Calu3 (cell line): ENCODE data around the gene ATP5MC3. TPM values are rescaled to one million over a fixed set of nuclear protein-coding genes. Genes with fewer than 3 reads are reported as not detected.

Experiments used
- BruUV-seq: library from RNA; stranded (reverse); fragments of 400-500 nt; replicated peaks from 2 replicates; lab custom pipeline; 2021; lab: Mats Ljungman, UMichigan
- CTCF ChIA-PET: fragments of 300-600 bp; sonication (Branson Sonifier 250); formaldehyde crosslinking; loops from one replicate; lab custom pipeline; 2022; ENCODE audit warnings: antibody characterized with exemption; lab: Charles Lee
- DNase-seq: peaks from one replicate; pipeline ENCODE4 v3.0.0; 2022
- H3K27ac Mint-ChIP-seq: one replicate; pipeline ENCODE4 v1.8.0; 2022; ENCODE audit warnings: mixed read lengths; ENCODE audit not compliant: unreplicated experiment
- H3K27me3 Mint-ChIP-seq: one replicate; pipeline ENCODE4 v1.8.0; 2022; ENCODE audit warnings: mixed read lengths; ENCODE audit not compliant: unreplicated experiment
- H3K36me3 Mint-ChIP-seq: one replicate; pipeline ENCODE4 v1.8.0; 2022; ENCODE audit warnings: mild to moderate bottlenecking, moderate library complexity, mixed read lengths; ENCODE audit not compliant: insufficient read depth, unreplicated experiment
- H3K4me1 Mint-ChIP-seq: one replicate; pipeline ENCODE4 v1.8.0; 2022; ENCODE audit warnings: mild to moderate bottlenecking, low read depth, mixed read lengths; ENCODE audit not compliant: unreplicated experiment
- H3K4me3 Mint-ChIP-seq: one replicate; pipeline ENCODE4 v1.8.0; 2022; ENCODE audit warnings: mild to moderate bottlenecking, low read depth, moderate library complexity, mixed read lengths; ENCODE audit not compliant: unreplicated experiment
- H3K9me3 Mint-ChIP-seq: one replicate; pipeline ENCODE4 v1.8.0; 2022; ENCODE audit warnings: low read depth, mixed read lengths; ENCODE audit not compliant: unreplicated experiment
- CTCF ChIP-seq: fragments of 200-600 bp; IDR thresholded peaks from one replicate; pipeline ENCODE4 v1.8.0; 2022; ENCODE audit warnings: antibody characterized with exemption; ENCODE audit not compliant: unreplicated experiment
- intact Hi-C: fragments of 100-400 bp; cut with micrococcal nuclease; formaldehyde crosslinking; loops from one replicate; pipeline ENCODE4 v1.10.0; 2022; ENCODE audit not compliant: unreplicated experiment
- total RNA-seq: library from RNA; stranded (reverse); gene quantifications from 2 replicates; pipeline ENCODE4 v1.2.3, GENCODE V29; 2022

The ATP5MC3 gene
- total RNA-seq, 1 experiment from 2014 or later = 225 TPM

DNA sequence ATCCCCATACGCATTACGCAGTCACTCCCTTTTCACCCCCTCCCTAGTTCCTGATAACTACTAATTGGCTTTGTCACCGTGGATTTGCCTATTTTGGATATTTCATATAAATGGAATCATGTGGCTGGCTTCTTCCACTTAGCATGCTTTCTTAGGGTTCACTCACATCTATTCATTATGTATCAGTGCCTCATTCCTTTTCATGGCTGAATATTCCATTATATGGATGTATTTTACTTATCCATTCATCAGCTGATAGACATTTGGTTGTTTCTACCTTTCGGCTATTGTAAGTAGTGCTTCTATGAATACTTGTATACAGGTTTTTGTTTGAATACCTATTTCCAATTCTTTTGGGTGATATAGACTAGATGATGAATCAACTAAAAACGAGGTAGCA, 4.9 kb downstream of the ATP5MC3 start:
- peaks cover 3% of the 10 kb centered on the region for H3K4me1 Mint-ChIP-seq
- intact Hi-C loops = no loop called here
- CTCF ChIA-PET = interaction anchor here (0.5 kb wide), 1 partner anchor 71 kb away, joined by 7 read pairs; no protein-coding TSS in a partner anchor
- H3K9me3 Mint-ChIP-seq = no peaks in the 10 kb centered on the region
- H3K27me3 Mint-ChIP-seq = no peaks in the 10 kb centered on the region
- TF ChIP-seq CTCF = no peak
- no peak overlapping the region for H3K4me3 Mint-ChIP-seq
- no TSS peak for BruUV-seq
- DNase-seq = no peak
- H3K36me3 Mint-ChIP-seq = peaks cover 45% of the 10 kb centered on the region
- H3K27ac Mint-ChIP-seq = no peak overlapping the region

- no peak for TF ChIP-seq CTCF
- H3K4me3 Mint-ChIP-seq = no peak overlapping the region
- H3K4me1 Mint-ChIP-seq = no peaks in the 10 kb centered on the region
- CTCF ChIA-PET = no interaction called here
- no peaks in the 10 kb centered on the region for H3K9me3 Mint-ChIP-seq
- DNase-seq = no peak
- intact Hi-C loops = no loop called here
- peaks cover 38% of the 10 kb centered on the region for H3K36me3 Mint-ChIP-seq
- peak overlapping the region; percentile 69 for H3K27ac Mint-ChIP-seq
- BruUV-seq = no TSS peak
- no peaks in the 10 kb centered on the region for H3K27me3 Mint-ChIP-seq
Observed at GRCh38 chr2:175175896-175176295, 5.6 kb downstream of the ATP5MC3 start.

DNA sequence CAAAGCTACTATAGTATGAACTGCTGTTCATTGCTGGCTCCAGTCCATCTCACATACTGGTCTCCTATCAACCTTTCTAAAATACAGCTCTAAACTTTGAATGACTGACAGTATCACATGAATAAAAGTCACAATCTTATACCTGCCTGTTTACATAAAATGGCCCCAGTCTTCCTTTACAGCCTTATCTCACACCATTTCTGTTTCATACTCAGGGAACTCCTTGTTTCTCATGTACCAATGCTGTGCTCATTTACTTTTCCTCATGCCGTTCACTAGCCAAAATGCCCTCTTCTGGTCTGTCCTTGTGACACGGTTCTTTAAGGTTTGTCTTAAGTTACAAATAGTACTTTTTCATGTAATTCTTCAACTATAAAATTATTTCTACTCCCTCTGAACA, 6.2 kb downstream of the ATP5MC3 start:
- H3K4me1 Mint-ChIP-seq = no peaks in the 10 kb centered on the region
- no TSS peak for BruUV-seq
- no peak for TF ChIP-seq CTCF
- CTCF ChIA-PET = interaction anchor here (0.6 kb wide), 1 partner anchor 138 kb away, joined by 5 read pairs; no protein-coding TSS in a partner anchor
- DNase-seq = no peak
- H3K4me3 Mint-ChIP-seq = no peak overlapping the region
- no peaks in the 10 kb centered on the region for H3K27me3 Mint-ChIP-seq
- intact Hi-C loops = no loop called here
- H3K36me3 Mint-ChIP-seq = peaks cover 33% of the 10 kb centered on the region
- no peaks in the 10 kb centered on the region for H3K9me3 Mint-ChIP-seq
- peak overlapping the region; percentile 69 for H3K27ac Mint-ChIP-seq

GRCh38 chr2:175170659-175171304, 10.7 kb downstream of the ATP5MC3 start:
- Mint-ChIP-seq H3K27ac (no peak overlapping the region), H3K27me3 (no peaks in the 10 kb centered on the region), H3K36me3 (peaks cover 32% of the 10 kb centered on the region), H3K4me1 (no peaks in the 10 kb centered on the region), H3K9me3 (no peaks in the 10 kb centered on the region), H3K4me3 (no peak overlapping the region)
- BruUV-seq = no TSS peak
- TF ChIP-seq CTCF = no peak
- CTCF ChIA-PET = no interaction called here
- intact Hi-C loops = no loop called here
- no peak for DNase-seq
